HepG2 (cell line): ENCODE results near the gene MAP3K3. TPM values are rescaled to one million over a fixed set of nuclear protein-coding genes. Genes with fewer than 3 reads are reported as not detected.

ENCODE experiments used
- SMAD9 ChIP-seq: sonication (generic); formaldehyde crosslinking; IDR thresholded peaks from 2 replicates; pipeline ENCODE4 v1.5.1; 2020; ENCODE audit warnings: mild to moderate bottlenecking, missing genetic modification reagents
- SYNCRIP ChIP-seq: fragments of 200-400 bp; formaldehyde crosslinking; IDR thresholded peaks from 2 replicates; pipeline ENCODE4 v1.6.1; 2018; ENCODE audit warnings: mild to moderate bottlenecking, low read depth, low read length; ENCODE audit not compliant: insufficient read depth
- TBP ChIP-seq: sonication (generic); formaldehyde crosslinking; IDR thresholded peaks from 2 replicates; pipeline ENCODE4 v1.5.0; 2020; ENCODE audit warnings: missing genetic modification reagents
- ZNF510 ChIP-seq: sonication (generic); formaldehyde crosslinking; IDR thresholded peaks from 2 replicates; pipeline ENCODE4 v1.4.0; 2020; ENCODE audit warnings: low read depth, mild to moderate bottlenecking, missing genetic modification reagents
- ZNF777 ChIP-seq: sonication (generic); formaldehyde crosslinking; IDR thresholded peaks from 2 replicates; pipeline ENCODE4 v1.4.0; 2020; ENCODE audit warnings: missing genetic modification reagents
- ZSCAN20 ChIP-seq: sonication (generic); formaldehyde crosslinking; IDR thresholded peaks from 2 replicates; pipeline ENCODE4 v1.4.0; 2020; ENCODE audit warnings: missing genetic modification reagents, mild to moderate bottlenecking, borderline replicate concordance
- polyA plus RNA-seq, 8 experiments: library from polyadenylated mRNA; depleted of rRNA in 3 of 8; stranded (reverse) in 7 of 8; unstranded in 1 of 8; fragments of >200 nt; fragmentation: Illumina TruSeq in 4 of 8; extraction: Trizol in 4 of 8; gene quantifications; 2 replicates each; pipeline versions ENCODE4 v1.2.1 to v1.2.3, GENCODE V29; 2011 to 2016; ENCODE audit warnings: low read depth in 4 of 8, missing spikeins in 1 of 8, mixed read lengths in 1 of 8; ENCODE audit not compliant: insufficient read depth in 1 of 8
- total RNA-seq, 5 experiments: library from RNA; depleted of rRNA; stranded (reverse); fragments of >200 nt; fragmentation: Illumina TruSeq; extraction: Trizol; gene quantifications; 2 replicates each; pipeline ENCODE4 v1.2.3, GENCODE V29; 2016; ENCODE audit warnings: low read depth in 1 of 5
- TF ChIP-seq, protein P1 (sequence below): sonication (generic); formaldehyde crosslinking; IDR thresholded peaks from 2 replicates; pipeline ENCODE4 v1.5.1; 2020; ENCODE audit warnings: mild to moderate bottlenecking, missing genetic modification reagents, moderate library complexity
- TF ChIP-seq, protein P2 (sequence below): sonication (generic); formaldehyde crosslinking; IDR thresholded peaks from 2 replicates; pipeline ENCODE4 v1.4.0; 2020; ENCODE audit warnings: missing genetic modification reagents, borderline replicate concordance
- TF ChIP-seq, protein P3 (sequence below): sonication (generic); formaldehyde crosslinking; IDR thresholded peaks from 2 replicates; pipeline ENCODE4 v1.4.0; 2020; ENCODE audit warnings: missing genetic modification reagents
- TF ChIP-seq, protein P4 (sequence below): IDR thresholded peaks from 2 replicates; pipeline ENCODE4 v1.6.1; 2016; ENCODE audit warnings: low read depth, borderline replicate concordance
- TF ChIP-seq, protein P5 (sequence below), 2 experiments: sonication (generic) in 1 of 2; formaldehyde crosslinking in 1 of 2; IDR thresholded peaks; 2 replicates each; pipeline versions ENCODE4 v1.4.0 to v1.6.1; 2016 to 2020; ENCODE audit warnings: borderline replicate concordance in 1 of 2, low read depth in 1 of 2, mild to moderate bottlenecking in 1 of 2, missing genetic modification reagents in 1 of 2

Gene MAP3K3
- total and polyA plus RNA-seq, 2 of the 13 experiments (the other 11 are each of a cell fraction or from before 2014, with no cell fraction given) = 17.7 to 21.8 TPM

DNA sequence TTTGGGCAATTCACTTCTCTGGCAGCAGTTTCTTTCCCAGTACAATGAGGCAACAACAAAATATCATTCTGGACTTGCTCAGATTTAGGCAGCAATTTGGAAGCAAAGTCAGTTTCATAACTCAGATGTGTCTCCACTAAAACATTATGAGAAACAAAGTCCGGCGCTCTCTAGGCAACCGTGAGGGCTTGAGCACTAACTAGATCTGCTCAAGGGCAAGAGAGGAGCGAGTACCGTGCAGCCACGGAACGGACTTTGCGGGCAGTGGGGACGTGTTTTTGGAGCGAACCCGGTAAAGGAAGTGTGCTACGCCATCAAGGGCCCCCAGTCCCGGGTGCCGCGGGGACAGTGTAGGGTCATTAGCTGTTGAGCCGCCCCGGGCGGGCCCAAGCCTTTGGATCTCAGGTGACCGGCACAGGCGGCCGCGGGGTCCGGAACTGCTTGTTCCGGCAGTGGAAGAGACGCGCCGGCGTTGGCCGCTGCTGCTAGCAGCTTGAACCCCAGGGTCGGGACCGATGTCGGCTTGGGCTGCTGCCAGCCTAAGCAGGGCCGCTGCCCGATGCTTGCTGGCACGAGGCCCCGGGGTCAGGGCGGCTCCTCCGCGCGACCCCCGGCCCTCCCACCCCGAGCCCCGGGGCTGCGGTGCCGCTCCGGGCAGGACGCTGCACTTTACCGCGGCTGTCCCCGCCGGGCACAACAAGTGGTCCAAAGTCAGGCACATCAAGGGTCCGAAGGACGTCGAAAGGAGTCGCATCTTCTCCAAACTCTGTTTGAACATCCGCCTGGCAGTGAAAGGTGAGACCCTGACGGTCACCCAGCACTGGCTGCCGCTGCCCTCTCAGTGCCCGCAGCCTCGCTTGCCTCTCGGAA lies 21.4 kb upstream of the MAP3K3 start, which contains the start of gene TACO1 (continued):
- TF ChIP-seq, protein P1, sequence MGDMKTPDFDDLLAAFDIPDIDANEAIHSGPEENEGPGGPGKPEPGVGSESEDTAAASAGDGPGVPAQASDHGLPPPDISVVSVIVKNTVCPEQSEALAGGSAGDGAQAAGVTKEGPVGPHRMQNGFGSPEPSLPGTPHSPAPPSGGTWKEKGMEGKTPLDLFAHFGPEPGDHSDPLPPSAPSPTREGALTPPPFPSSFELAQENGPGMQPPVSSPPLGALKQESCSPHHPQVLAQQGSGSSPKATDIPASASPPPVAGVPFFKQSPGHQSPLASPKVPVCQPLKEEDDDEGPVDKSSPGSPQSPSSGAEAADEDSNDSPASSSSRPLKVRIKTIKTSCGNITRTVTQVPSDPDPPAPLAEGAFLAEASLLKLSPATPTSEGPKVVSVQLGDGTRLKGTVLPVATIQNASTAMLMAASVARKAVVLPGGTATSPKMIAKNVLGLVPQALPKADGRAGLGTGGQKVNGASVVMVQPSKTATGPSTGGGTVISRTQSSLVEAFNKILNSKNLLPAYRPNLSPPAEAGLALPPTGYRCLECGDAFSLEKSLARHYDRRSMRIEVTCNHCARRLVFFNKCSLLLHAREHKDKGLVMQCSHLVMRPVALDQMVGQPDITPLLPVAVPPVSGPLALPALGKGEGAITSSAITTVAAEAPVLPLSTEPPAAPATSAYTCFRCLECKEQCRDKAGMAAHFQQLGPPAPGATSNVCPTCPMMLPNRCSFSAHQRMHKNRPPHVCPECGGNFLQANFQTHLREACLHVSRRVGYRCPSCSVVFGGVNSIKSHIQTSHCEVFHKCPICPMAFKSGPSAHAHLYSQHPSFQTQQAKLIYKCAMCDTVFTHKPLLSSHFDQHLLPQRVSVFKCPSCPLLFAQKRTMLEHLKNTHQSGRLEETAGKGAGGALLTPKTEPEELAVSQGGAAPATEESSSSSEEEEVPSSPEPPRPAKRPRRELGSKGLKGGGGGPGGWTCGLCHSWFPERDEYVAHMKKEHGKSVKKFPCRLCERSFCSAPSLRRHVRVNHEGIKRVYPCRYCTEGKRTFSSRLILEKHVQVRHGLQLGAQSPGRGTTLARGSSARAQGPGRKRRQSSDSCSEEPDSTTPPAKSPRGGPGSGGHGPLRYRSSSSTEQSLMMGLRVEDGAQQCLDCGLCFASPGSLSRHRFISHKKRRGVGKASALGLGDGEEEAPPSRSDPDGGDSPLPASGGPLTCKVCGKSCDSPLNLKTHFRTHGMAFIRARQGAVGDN (CRISPR knock-in tag) = peak; percentile 95
- TF ChIP-seq ZNF777 (CRISPR knock-in tag) = peak; percentile 71
- TF ChIP-seq, protein P2, sequence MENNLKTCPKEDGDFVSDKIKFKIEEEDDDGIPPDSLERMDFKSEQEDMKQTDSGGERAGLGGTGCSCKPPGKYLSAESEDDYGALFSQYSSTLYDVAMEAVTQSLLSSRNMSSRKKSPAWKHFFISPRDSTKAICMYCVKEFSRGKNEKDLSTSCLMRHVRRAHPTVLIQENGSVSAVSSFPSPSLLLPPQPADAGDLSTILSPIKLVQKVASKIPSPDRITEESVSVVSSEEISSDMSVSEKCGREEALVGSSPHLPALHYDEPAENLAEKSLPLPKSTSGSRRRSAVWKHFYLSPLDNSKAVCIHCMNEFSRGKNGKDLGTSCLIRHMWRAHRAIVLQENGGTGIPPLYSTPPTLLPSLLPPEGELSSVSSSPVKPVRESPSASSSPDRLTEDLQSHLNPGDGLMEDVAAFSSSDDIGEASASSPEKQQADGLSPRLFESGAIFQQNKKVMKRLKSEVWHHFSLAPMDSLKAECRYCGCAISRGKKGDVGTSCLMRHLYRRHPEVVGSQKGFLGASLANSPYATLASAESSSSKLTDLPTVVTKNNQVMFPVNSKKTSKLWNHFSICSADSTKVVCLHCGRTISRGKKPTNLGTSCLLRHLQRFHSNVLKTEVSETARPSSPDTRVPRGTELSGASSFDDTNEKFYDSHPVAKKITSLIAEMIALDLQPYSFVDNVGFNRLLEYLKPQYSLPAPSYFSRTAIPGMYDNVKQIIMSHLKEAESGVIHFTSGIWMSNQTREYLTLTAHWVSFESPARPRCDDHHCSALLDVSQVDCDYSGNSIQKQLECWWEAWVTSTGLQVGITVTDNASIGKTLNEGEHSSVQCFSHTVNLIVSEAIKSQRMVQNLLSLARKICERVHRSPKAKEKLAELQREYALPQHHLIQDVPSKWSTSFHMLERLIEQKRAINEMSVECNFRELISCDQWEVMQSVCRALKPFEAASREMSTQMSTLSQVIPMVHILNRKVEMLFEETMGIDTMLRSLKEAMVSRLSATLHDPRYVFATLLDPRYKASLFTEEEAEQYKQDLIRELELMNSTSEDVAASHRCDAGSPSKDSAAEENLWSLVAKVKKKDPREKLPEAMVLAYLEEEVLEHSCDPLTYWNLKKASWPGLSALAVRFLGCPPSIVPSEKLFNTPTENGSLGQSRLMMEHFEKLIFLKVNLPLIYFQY (CRISPR knock-in tag) = peak; percentile 92
- TF ChIP-seq, protein P3, sequence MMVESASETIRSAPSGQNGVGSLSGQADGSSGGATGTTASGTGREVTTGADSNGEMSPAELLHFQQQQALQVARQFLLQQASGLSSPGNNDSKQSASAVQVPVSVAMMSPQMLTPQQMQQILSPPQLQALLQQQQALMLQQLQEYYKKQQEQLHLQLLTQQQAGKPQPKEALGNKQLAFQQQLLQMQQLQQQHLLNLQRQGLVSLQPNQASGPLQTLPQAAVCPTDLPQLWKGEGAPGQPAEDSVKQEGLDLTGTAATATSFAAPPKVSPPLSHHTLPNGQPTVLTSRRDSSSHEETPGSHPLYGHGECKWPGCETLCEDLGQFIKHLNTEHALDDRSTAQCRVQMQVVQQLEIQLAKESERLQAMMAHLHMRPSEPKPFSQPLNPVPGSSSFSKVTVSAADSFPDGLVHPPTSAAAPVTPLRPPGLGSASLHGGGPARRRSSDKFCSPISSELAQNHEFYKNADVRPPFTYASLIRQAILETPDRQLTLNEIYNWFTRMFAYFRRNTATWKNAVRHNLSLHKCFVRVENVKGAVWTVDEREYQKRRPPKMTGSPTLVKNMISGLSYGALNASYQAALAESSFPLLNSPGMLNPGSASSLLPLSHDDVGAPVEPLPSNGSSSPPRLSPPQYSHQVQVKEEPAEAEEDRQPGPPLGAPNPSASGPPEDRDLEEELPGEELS (CRISPR knock-in tag) = peak; percentile 86
- TF ChIP-seq SMAD9 = peak; percentile 91
- TF ChIP-seq ZNF510 (CRISPR knock-in tag) = 0 out of 2 replicates have a peak, but pooled peaks have one; percentile 67
- TF ChIP-seq, protein P4, sequence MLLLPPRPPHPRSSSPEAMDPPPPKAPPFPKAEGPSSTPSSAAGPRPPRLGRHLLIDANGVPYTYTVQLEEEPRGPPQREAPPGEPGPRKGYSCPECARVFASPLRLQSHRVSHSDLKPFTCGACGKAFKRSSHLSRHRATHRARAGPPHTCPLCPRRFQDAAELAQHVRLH (CRISPR knock-in tag) = peak; percentile 97
- peak; percentile 23; the same call in 1 of the 2 replicates for TF ChIP-seq TBP (CRISPR knock-in tag)
- TF ChIP-seq SYNCRIP = no peak
- TF ChIP-seq, protein P5, sequence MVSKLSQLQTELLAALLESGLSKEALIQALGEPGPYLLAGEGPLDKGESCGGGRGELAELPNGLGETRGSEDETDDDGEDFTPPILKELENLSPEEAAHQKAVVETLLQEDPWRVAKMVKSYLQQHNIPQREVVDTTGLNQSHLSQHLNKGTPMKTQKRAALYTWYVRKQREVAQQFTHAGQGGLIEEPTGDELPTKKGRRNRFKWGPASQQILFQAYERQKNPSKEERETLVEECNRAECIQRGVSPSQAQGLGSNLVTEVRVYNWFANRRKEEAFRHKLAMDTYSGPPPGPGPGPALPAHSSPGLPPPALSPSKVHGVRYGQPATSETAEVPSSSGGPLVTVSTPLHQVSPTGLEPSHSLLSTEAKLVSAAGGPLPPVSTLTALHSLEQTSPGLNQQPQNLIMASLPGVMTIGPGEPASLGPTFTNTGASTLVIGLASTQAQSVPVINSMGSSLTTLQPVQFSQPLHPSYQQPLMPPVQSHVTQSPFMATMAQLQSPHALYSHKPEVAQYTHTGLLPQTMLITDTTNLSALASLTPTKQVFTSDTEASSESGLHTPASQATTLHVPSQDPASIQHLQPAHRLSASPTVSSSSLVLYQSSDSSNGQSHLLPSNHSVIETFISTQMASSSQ (IDR thresholded peaks at IDR 0.05; ENCODE audit: low read depth) = peak; percentile 69; the same call in 1 of the 2 replicates
- TF ChIP-seq, protein P5 (CRISPR knock-in tag; IDR thresholded peaks at IDR 0.05; ENCODE audit: borderline replicate concordance) = peak; percentile 80
- TF ChIP-seq ZSCAN20 (CRISPR knock-in tag) = peak; percentile 93
